Lower lobe of right lung (tissue), 2 donors: ENCODE measurements around the gene IMPG2. TPM values are rescaled to one million over a fixed set of nuclear protein-coding genes. Genes with fewer than 3 reads are reported as not detected.

Experiments
- ATAC-seq, 2 donors: fragments of 200-7000 bp; cut with Tn5 transposase; one replicate each; pipeline ENCODE4 v1.9.1; 2020 to 2022; ENCODE audit warnings: mild to moderate bottlenecking in 2 of 2, moderate library complexity in 2 of 2
- DNase-seq: peaks from one replicate; pipeline ENCODE4 v3.0.0-alpha.2; 2020
- H3K27ac ChIP-seq: fragments of 200-600 bp; one replicate; pipeline ENCODE4 v1.8.0; 2022
- H3K27me3 ChIP-seq: fragments of 200-600 bp; one replicate; pipeline ENCODE4 v1.8.0; 2022; ENCODE audit warnings: low read depth
- H3K36me3 ChIP-seq: fragments of 200-600 bp; one replicate; pipeline ENCODE4 v1.8.0; 2022; ENCODE audit warnings: mild to moderate bottlenecking
- H3K4me1 ChIP-seq: fragments of 200-600 bp; one replicate; pipeline ENCODE4 v1.8.0; 2022
- H3K4me3 ChIP-seq: fragments of 200-600 bp; one replicate; pipeline ENCODE4 v1.8.0; 2022; ENCODE audit warnings: mild to moderate bottlenecking
- H3K9me3 ChIP-seq: fragments of 200-600 bp; one replicate; pipeline ENCODE4 v1.8.0; 2022
- CTCF ChIP-seq: fragments of 200-600 bp; IDR thresholded peaks from one replicate; pipeline ENCODE4 v1.8.0; 2022; ENCODE audit warnings: antibody characterized with exemption, mild to moderate bottlenecking
- intact Hi-C: fragments of 100-400 bp; cut with DNase I; formaldehyde crosslinking; loops from one replicate; pipeline ENCODE4 v1.11.0; 2022
- total RNA-seq: library from RNA; stranded (reverse); fragmentation: NEBNext Ultra II Directional; extraction: Animal tissue kit (Norgen Biotek cat#: 25700); gene quantifications from one replicate; pipeline ENCODE4 v1.2.1, GENCODE V29; 2021
- donor health status: DM: no; HTN: yes; CAD: no; lungs with severe emphysema.

Gene IMPG2
- total RNA-seq, 1 donor from 2014 or later: 0.21 TPM

GRCh38 chr3:101243285-101244211, 76.8 kb downstream of the IMPG2 start:
- no peak overlapping the region for H3K4me3 ChIP-seq
- no peaks in the 10 kb centered on the region for H3K4me1 ChIP-seq
- no peaks in the 10 kb centered on the region for H3K9me3 ChIP-seq
- no peak overlapping the region for H3K27ac ChIP-seq
- TF ChIP-seq CTCF: no peak
- H3K27me3 ChIP-seq: no peaks in the 10 kb centered on the region
- intact Hi-C loops: no loop called here
- DNase-seq (no peak), ATAC-seq (no peak)
- no peaks in the 10 kb centered on the region for H3K36me3 ChIP-seq

DNA sequence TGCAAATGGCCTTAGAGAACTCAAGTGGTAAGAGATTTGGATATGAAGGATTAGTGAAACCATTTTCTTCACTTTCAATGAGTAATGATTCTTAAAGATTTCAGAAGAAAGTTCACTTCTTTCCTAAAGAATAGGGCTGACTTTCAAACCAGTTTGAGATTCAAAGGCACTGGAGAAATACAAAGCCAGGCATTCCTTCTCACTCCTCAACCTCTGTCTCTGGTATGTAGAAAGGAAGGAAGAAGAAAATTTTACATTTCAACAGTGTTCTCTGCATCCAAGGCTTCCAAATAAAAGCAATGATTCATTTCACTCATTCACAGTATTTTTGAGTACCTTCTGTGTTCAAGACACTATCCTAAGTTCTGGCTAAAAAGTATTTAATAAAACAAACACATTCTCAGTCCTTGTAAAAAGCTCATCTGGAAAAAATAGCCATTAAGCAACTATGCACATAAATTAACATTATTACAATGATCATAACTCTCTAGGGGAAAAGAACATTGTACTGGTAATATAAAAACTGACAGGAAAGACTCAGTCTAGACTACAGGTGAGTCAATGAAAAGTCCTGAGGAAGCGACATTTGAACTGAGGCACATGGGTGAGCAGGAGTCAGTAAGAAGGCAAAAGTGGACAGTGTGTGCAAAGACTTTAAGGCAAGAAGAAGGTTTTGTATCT, 79.5 kb downstream of the IMPG2 start:
- ATAC-seq (no peak), DNase-seq (no peak)
- intact Hi-C loops: no loop called here
- Histone ChIP-seq H3K27me3 (no peaks in the 10 kb centered on the region), H3K4me3 (no peak overlapping the region), H3K27ac (no peak overlapping the region), H3K4me1 (no peaks in the 10 kb centered on the region), H3K36me3 (no peaks in the 10 kb centered on the region), H3K9me3 (no peaks in the 10 kb centered on the region)
- no peak for TF ChIP-seq CTCF

GRCh38 chr3:101235048-101235447, 85.3 kb downstream of the IMPG2 start:
- Histone ChIP-seq H3K27me3 (no peaks in the 10 kb centered on the region), H3K36me3 (no peaks in the 10 kb centered on the region), H3K4me1 (no peaks in the 10 kb centered on the region), H3K27ac (no peak overlapping the region), H3K9me3 (no peaks in the 10 kb centered on the region), H3K4me3 (no peak overlapping the region)
- DNase-seq: no peak
- ATAC-seq: no peak
- no peak for TF ChIP-seq CTCF
- intact Hi-C loops: no loop called here

- DNase-seq (no peak), ATAC-seq (no peak)
- intact Hi-C loops: no loop called here
- Histone ChIP-seq H3K27ac (no peak overlapping the region), H3K4me3 (no peak overlapping the region), H3K9me3 (no peaks in the 10 kb centered on the region), H3K36me3 (no peaks in the 10 kb centered on the region), H3K27me3 (no peaks in the 10 kb centered on the region), H3K4me1 (no peaks in the 10 kb centered on the region)
- TF ChIP-seq CTCF: no peak
These were observed 89.8 kb downstream of the IMPG2 start for GRCh38 chr3:101230618-101231017.

GRCh38 chr3:101229681-101230080, 90.7 kb downstream of the IMPG2 start:
- Histone ChIP-seq H3K4me1 (no peaks in the 10 kb centered on the region), H3K4me3 (no peak overlapping the region), H3K36me3 (no peaks in the 10 kb centered on the region), H3K9me3 (no peaks in the 10 kb centered on the region), H3K27me3 (no peaks in the 10 kb centered on the region), H3K27ac (no peak overlapping the region)
- intact Hi-C loops: no loop called here
- ATAC-seq: no peak
- no peak for TF ChIP-seq CTCF
- no peak for DNase-seq
